ENCODE data around the gene DLX2. TPM values are rescaled to one million over a fixed set of nuclear protein-coding genes. Genes with fewer than 3 reads are reported as not detected.
A peak's percentile ranks its signal among the peaks of the same experiment; 100 is the strongest.
"Not testable (repeated sequence)": the region's sequence is repeated elsewhere in the genome, so short reads cannot be mapped to it uniquely, and the experiment has no call there.

The DLX2 gene
- polyA plus RNA-seq, 4 donors, result 0.11 to 0.12 TPM; not detected in 2

GRCh38 chr2:172084645-172085459 is 17.8 kb downstream of the DLX2 start:
- peak in 3 of 4 donors; percentile 72 to 82 (median 79) for DNase-seq (ENCODE audit: low read depth in 4 of 4, low spot score in 2 of 4)

DNA sequence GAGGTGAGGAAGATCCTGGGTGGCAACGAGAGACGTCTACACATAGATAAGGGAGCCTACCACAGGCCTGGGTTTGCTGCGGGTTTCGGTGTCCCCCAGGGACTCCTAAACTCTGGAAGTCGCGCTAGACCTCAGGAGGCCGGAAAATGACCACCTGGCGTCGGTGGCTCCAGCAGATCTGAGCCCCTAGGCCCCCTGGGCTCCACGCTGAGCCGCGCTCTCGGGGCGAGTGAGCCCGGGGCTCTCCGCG is 18.4 kb downstream of the DLX2 start:
- peak in 1 of 4 donors; percentile 13 for DNase-seq (ENCODE audit: low read depth in 4 of 4, low spot score in 2 of 4)

DNA sequence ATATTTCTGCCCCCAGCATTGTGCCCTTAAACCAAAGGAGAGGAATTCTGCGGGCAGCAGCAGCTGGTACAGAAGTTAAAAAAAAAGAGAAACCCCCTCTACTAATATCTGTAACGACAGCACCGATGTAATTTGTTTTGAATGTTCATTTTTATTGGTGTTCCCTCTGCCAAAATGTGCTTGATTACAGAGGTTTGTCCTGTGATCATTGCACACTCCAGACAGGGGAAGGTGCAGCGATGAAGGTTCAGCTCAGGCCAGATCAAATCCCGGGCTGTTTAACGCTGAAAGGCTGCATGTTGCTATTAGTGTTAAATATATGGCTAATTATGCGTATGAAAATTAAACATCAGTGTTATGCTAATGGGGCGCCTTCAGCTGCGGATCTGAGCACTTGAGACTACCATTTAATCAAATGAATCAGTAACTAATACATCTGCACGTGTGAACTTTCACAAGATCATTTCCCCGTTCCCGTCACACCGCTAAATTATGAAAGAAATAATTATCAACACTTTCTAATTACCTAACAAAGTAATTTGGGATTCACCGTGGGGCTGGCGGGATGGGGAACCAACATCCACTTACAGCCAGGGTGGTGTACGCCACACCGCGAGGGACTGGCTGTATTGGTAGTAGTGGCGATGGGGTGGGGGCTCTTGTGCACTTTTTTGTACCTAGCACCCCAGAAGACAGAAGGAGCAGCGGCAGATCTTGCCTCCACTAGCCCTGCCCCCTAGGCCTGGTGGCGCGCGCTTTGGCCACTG is 18.9 kb downstream of the DLX2 start:
- DNase-seq (ENCODE audit: low read depth in 4 of 4, low spot score in 2 of 4), result peak in 2 of 4 donors; percentile 6 to 31

DNA sequence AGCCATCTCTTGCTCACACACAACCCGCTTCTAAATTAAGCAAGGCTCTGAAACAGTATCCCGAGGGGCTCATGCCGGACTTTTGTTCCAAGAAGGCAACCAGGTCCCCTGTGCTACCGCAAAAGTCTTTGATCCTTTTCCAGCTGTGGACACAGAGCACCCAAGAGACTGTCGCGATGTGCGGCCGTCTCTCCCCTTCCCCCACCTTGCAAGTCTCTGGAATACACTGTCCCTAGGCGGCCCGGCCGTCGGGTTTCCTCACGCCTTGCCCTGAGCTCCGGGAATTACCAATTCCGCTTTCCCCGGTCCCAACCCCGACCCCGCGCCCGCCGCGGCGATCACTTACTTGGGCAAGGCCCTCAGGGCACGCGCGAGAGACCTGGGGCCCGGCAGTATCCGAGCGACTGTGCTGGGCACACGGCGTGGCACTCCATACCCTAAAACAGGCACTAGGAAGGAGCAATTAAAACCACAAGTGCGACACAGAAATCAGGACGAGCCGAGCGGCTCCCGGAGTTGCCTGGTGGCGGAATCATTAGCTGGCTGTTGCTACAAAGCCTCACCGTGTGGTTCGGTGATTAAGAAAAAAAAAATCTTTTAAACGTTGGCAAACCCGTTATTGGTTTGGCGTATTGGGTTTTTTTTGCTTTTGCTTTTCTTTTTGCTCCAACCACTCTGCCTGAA is 19.6 kb downstream of the DLX2 start:
- peak in 1 of 4 donors; percentile 29 for DNase-seq (ENCODE audit: low read depth in 4 of 4, low spot score in 2 of 4)

DNA sequence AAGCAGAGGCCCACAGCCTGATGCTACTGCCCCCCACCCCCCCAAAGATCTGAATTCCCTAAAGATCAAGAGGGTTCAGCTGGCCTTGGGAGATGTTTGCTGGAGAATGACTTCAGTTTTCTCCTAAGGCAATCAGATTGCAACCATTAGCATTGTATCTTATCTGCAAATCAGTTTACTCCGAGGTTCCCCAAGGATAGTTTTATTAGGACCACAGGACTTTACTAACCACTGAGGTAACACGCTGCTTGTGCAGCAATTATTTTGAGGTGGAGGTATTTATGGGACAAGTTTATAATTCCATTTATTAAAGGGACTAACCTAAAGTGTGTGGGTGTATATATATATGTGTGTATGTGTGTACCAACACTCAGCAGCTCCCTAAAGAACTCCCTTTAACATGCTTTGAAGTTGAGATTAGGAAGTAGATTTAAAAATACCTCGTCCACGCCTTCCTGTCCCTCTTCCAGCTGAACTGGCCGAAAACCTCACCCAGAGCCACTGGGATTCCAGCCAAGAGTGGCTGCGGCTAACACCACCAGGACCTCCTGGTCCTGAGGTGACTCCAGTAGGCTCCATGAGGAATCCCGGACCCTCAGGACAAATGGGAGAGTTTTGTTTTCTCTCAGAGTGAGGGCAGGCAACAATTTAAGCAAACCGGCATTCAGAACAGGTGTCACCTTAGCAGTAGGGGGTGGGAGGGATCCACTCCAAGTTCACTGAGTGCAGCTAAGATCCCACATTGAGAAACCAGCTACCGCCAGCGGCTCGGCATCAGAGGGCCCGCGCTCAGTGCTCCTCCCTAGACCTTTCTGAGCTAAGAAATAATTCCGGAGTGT is 20.4 kb downstream of the DLX2 start:
- peak in 1 of 4 donors; percentile 15 for DNase-seq (ENCODE audit: low read depth in 4 of 4, low spot score in 2 of 4)

DNA sequence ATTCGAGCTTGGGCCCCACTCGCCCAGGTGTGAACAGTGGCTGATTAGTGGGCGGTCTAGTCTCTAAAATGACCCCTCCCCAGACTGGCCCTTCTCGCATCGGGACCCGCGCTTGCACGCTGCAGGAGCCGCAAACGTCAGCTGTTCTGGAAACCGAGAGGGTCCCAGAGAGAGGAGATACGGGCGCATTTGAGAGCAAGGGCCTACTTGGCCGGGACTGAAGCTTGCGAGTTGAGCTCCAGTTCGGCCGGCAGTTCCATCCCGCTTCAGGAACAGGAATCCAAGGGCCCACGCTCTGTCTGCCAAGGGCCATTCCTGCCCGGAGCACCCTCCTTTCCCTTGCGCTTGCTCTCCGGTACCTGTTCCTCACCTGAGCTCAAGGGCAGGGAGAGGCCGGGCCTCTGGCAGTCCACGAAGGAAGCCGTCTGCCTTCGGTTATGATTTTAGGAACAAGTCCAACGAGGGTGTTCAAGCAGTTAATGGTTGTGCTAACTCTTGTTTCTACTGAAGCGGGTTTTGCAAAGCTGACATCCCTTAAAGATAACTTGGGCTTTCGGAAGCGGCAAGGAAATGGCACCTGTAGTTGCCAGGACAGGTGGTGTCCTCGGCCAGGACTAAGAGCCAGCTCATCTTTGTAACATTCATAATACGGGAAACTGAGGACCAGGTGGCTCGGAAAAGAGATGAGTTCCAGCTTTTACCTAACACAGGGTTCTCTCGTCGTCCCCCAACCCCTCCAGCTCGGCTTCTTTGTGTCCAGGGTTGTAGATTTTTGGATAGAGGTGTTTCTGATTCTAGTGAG is 21.3 kb downstream of the DLX2 start:
- peak in 3 of 4 donors; percentile 6 to 23 (median 13) for DNase-seq (ENCODE audit: low read depth in 4 of 4, low spot score in 2 of 4)

DNA sequence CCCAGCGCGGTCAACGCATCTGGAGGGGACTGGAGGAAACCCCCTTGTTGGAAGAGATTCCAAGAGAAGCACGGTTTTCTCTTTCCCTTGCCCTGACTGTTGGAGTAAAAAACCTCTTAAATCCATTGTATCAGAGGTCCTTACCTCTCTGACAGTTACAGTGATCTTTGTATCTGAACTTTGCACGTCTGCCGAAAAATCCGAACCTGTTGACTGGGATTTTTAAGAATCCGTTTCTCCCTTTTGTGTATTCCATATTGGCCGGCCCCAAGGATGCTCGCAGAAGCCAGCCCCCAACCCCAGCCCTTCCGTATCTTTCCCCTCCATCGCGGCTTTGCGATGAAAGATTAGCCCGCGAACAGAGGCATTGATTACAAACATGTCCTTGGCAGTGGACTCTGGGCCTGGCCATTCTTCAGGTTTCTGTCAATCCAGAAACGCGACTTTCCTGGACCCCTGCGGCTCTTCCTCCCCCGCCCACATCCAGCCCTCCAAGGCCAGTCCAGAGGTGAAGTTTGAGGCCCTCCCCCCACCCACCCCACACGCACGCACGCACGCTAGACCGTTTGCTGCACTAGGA is 22.0 kb downstream of the DLX2 start:
- peak in 2 of 4 donors; percentile 6 to 13 for DNase-seq (ENCODE audit: low read depth in 4 of 4, low spot score in 2 of 4)

DNA sequence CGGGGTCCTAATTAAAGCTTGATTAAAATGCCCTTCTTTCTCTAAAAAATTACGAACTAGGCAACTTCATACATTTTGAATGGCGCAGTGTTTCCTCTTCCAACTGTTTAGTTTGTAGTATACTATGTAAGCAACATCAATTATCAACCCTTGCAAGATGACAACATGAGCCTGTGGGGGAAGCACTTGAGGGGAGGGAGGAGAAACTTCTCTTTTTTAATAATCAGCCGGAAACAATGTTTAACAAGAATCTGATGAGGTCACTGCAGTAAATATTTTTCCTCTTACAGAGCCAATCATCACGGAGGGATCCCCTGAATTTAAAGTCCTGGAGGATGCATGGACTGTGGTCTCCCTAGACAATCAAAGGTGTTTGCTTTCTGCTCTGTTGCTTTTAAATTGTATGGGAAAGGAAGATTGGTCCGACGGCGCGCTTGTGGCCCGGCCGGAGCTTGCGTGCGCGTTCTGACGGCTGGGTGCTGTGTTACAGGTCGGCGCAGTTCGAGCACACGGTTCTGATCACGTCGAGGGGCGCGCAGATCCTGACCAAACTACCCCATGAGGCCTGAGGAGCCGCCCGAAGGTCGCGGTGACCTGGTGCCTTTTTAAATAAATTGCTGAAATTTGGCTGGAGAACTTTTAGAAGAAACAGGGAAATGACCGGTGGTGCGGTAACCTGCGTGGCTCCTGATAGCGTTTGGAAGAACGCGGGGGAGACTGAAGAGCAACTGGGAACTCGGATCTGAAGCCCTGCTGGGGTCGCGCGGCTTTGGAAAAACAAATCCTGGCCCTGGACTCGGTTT is 22.7 kb downstream of the DLX2 start:
- DNase-seq (ENCODE audit: low read depth in 4 of 4, low spot score in 2 of 4), result peak in 2 of 4 donors; percentile 4 to 10

- no peak for DNase-seq (ENCODE audit: low read depth in 4 of 4, low spot score in 2 of 4)
Observed at GRCh38 chr2:172079416-172079815, 23.3 kb downstream of the DLX2 start.

GRCh38 chr2:172074254-172074653 is 28.4 kb downstream of the DLX2 start:
- no peak for DNase-seq (ENCODE audit: low read depth in 4 of 4, low spot score in 2 of 4)

DNA sequence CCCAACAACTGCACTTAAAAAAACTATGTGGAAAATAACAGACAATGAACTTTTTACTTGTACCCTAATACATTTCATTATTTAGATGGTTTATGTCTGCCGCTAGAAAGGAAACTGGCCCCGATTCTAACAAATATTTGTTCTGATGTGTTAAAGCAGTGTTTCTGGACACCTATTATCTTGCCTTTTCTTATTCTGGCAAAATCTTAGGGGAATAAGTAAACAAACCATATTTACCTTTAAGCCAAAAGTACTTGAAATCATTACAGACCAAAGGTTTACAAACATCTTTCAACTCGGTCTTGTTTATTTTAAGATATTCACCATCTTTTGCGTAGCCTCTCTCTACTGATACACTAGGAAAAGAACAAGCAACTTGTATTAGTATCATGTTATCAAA is 29.2 kb downstream of the DLX2 start:
- DNase-seq (ENCODE audit: low read depth in 4 of 4, low spot score in 2 of 4), result no peak

DNA sequence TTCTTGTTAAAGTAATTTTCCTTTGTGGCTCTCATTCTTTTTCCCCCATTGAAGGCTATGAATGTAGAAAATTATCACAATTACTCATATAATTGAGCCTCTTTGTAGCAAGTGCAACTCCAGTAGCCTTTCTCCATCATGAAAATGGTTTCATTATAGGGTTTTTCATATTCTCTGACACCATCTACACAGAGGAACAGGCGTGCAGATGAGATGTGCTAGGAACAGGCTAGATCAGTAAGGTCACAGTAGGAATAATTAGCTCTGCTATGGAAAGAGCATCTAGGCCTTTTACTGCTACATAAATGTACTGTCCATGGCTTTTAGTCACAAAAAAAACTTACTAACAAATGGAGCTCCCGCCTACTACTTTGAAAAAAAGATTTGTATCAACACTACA is 30.0 kb downstream of the DLX2 start:
- DNase-seq (ENCODE audit: low read depth in 4 of 4, low spot score in 2 of 4), result no peak

GRCh38 chr2:172072303-172072702 is 30.4 kb downstream of the DLX2 start:
- no peak for DNase-seq (ENCODE audit: low read depth in 4 of 4, low spot score in 2 of 4)

DNA sequence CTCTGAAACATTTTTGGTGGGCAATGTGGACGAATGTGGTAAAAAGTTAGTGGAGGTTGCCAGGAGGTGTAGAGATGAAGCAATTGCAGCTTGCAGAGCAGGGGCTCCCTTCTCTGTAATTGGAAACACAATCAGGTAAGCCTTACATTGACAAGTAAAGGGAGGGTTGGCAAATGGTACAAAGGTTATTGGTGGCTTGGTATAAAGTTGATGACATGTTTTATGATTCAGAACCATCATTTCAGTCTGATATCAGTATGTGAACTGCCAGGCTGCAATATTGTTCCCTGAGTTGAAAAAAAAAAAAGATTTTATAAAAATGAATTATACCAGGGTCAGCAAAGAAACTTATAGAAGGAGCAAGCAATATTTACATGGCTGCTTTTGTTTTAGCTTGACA is 31.8 kb downstream of the DLX2 start:
- DNase-seq (ENCODE audit: low read depth in 4 of 4, low spot score in 2 of 4), result no peak

- not testable (repeated sequence) for DNase-seq (ENCODE audit: low read depth in 4 of 4, low spot score in 2 of 4)
Observed at GRCh38 chr2:172067905-172068304, 34.8 kb downstream of the DLX2 start.

- DNase-seq (ENCODE audit: low read depth in 4 of 4, low spot score in 2 of 4), result no peak
Observed at GRCh38 chr2:172066394-172066886, 36.3 kb downstream of the DLX2 start.

DNA sequence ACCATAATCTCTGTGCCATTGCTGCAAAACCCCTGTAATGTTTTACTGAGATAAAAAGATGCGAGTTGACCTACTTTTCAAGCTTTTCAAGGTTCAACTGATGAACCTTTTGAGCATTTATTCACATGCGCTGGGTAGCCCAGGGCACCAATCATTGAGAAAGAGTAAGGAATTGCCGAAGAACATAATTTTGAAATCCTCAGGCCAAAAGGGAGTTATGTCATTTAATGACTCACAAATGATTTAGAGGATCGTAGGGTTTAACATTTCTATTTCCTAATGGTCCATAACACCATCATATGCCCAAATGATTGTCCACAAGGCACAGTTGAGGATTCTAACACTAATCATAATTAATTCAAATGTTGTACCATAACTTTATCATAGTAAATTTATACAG is 37.6 kb downstream of the DLX2 start:
- no peak for DNase-seq (ENCODE audit: low read depth in 4 of 4, low spot score in 2 of 4)

DNA sequence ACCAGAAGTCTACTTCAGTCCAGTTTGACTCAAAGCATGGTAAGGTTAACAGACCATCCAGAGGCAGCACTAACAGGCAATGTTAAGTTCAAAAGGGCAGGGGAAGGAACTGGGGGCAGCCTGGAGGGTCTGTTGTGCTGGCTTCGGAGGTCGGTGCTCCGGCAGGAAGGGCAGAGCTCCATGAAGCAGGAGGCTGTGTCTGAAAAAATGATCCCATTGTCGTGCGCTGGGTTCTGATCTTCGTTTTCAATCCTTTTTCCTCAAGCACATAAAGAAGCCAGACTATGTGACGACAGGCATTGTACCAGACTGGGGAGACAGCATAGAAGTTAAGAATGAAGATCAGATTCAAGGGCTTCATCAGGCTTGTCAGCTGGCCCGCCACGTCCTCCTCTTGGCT is 39.3 kb downstream of the DLX2 start:
- DNase-seq (ENCODE audit: low read depth in 4 of 4, low spot score in 2 of 4), result no peak
